ENCODE data around the gene GHR.

GHR gene

DNA sequence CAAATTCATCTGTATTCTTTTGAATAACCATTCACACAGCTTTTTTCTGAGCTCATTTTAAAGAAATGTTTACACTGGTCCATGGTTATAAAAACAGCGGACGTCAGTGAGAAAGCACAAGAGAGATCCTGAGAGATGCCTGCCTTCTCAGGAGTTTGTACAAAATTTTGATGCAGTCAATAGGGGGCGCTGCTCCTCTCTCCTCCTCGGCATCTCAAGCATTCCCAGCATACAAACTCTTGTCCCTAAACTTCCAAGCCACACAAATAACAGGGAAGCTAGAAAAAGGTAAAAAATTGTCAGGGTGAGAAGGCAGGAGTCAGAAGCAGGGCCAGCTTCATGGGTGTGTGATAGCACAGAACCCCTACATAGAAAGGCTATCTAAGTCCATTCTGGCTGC is 322.2 kb downstream of the GHR start:
- no peak for DNase-seq

DNA sequence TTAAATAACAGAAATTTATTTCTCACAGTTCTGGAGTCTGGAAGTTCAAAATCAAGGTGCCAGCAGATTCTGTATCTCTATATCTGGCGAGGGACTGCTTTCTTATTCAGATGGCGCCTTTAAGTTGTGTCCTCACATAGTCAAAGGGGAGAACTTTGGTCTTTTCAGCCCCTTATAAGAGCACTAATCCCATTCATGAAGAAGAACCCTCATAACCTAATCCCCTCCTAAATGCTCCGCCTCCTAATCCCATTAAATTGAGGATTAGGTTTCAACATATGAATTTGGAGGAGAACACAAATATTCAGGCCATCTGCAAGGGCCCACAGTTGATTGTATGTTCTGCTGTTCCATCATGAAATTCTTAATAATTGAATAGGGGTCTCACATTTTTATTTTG is 322.6 kb downstream of the GHR start:
- DNase-seq = no peak

DNA sequence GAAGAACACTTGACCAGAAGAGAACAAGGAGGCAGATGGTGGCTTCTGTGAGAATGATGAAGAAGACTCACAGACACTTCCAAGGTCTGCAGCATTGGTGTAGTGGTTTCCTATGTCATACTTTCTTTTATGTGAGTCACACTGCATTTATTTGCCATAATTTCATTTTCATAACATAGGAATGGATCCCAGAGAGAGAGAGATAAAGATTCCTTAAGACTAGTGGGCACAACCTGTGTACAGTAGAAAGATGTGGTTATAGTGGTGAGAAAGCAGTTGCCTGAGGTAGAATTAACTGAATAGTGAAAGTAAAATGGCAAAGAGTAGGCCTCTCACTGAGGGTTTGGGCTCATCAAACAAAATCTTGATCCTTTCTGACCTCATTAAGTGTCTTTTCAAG is 325.8 kb downstream of the GHR start:
- DNase-seq = no peak

DNA sequence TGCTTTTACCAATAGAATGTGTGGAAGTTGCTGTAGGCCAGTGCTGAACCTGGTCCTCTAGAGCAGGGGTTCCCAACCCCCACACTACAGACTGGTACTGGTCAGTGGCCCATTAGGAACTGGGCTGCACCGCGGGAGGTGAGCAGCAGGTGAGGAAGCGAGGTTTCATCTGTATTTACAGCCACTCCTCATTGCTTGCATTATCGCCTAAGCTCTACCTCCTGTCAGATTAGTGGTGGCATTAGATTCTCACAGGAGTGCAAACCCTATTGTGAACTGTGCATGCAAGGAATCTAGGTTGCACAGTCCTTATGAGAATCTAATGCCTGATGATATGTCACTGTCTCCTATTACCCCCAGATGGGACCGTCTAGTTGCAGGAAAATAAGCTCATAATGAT is 327.3 kb downstream of the GHR start:
- DNase-seq = no peak

DNA sequence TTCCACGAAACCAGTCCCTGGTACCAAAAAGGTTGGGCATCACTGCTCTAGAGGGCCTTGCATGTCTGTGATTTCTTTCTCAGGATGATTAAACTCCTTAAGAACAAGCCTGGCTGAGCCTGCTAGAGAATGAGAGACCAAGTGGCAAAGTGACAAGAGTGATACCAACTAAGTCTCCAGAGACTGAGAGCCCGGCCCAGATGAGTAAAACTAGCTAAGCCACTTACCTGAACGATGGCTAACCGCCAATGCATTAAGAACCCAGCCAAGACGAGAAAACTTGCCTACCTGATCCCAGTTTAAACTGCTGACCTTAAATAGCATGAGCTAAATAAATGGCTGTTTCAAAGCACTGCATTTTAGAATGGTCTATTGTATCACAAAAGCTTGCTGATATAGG is 327.8 kb downstream of the GHR start:
- no peak for DNase-seq

DNA sequence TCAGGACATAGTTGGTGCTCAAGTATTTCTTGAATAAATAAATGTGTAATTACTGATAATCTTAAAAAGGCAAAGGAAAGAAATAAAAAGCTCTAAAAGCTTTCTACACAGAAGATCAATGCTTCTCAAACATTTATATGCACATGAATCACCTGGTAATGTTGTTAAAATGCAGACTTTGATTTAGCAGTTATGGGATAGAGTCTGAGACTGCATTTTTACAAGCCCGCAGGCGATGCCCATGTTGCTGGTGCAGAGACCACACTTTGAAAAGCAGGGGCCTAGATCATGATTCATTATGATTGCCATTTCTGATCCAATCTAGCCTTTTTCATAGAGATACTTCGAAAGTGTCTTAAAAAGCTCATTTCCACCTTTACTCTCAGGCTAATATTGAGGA is 329.9 kb downstream of the GHR start:
- DNase-seq = no peak

DNA sequence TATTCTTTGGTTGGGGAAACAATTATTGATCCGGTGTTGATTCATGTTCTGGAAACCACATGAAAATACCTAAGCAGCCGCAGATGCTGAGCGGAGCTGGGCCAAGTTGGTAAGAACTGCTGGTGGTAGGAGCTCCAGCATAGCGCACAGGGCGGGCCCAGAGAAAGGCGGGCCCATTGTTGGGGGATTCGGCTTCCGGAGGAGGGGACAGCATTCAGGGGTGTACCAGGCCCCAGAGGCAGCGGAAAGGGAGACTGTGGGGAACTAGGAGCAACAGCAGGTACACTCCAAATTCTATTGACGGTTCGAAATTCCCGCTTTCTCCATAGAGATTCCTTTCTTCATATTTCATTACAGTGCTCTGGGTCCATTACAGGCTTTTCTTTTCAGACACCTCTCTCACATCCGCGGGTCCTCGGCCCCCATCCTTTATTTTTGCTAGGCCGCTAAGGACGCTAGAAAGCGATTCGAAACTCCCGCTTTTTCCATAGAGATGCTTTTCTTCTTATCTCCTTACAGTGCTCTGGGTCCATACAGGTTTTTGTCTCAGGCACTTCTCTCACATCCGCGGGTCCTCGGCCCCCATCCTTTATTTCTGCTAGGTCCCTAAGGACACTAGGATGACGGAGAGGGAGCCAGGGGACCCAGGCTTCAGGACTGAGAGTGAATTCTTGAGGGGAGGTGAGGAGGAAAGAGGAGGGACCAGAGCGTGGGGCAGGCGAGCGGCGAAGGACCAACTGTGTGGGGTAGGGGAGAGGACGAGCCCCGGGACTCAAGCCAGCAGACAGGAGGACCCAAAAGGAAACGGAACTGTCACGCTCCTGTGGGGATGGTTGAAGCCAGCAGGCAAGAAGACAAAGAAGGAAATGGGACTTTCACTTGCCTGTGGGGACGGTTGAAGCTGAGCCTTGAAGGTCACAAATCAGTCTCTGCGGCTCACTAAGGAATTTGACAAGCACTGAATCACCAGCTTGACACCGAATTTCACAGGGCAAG is 333.7 kb downstream of the GHR start, which contains the start of gene CCDC152:
Gene CCDC152, plus strand, starts transcription at position 213 of the 996 bp plus-strand sequence. CDS start 2,304 bp downstream, outside the sequence.
- no peak for DNase-seq

DNA sequence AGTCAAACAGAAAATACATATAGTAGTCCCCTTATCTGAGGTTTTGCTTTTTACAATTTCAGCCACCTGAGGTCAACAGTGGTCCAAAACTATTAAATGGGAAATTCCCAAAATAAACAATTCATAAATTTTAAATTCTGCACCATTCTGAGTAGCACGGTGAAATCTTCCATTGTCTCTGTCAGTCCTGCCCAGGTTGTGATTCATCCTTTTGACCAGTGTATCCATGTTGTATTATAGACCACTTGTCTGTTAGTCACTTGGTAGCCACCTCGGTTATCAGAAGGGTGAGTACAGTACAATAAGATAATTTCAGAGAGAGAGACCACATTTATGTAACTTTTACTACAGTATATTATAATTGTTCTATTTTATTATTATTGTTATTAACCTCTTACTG is 336.2 kb downstream of the GHR start:
- DNase-seq = no peak

DNA sequence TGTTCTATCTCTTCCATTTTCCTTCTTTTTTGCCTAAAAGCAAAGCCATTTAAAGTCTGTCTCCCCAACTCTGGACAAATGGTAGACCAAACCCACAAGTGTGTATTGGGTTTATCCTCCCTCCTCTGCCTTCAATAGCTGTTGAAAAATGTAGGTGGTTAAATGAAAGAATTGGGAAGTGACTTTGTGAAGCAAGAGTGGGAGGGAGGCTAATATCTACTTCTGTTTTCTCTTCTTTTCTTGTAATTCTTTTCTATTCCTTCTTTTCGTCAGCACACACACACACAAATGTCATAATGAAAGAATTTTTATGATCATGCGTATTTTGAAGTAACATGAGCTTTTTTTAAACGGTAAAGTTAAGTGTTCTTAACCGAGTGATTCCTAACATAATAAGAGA is 337.2 kb downstream of the GHR start:
- no peak for DNase-seq

DNA sequence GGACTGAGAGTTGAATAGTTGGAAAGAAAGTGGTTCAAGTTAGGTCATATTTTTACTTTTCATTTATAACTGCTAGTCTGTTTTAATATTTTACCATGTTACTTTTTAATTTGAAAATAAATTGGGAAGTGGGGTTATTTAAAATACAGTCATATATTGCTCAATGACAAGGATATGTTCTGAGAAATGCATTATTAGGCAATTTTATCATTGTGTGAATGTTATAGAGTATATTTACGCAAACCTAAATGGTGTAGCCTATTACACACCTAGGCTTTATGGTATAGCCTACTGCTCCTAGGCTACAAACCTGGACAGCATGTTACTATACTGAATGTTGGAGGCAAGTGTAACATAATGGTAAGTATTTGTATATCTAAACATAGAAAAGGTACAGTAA is 338.6 kb downstream of the GHR start:
- no peak for DNase-seq

DNA sequence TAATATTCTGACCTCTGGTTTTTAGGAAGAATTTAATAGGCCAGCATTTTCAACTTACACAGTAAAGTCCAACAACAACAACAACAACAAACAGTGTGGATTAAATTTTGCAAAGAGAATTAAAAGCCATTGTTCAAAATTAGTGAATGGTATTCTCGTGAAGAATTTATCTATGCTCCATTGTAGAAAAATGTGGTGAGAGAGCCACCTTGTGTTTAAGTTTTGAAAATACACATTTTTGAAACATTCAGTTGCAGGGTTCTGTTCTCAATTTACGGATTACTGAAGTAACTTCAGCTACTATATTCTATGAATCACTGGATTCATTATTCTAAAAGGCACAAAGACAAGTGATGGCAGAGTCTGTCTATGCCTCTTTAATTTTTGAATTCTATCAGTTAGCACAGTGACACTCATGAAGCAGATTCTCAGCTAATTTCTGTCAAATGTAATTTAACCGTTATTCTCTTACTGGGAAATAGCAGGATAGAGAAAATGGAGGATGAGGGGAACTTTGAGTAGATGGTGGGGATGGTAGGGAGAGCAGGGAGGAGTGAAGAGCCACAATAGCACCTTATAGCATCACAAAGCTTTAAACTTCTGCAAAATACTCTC is 344.4 kb downstream of the GHR start:
- no peak for DNase-seq

DNA sequence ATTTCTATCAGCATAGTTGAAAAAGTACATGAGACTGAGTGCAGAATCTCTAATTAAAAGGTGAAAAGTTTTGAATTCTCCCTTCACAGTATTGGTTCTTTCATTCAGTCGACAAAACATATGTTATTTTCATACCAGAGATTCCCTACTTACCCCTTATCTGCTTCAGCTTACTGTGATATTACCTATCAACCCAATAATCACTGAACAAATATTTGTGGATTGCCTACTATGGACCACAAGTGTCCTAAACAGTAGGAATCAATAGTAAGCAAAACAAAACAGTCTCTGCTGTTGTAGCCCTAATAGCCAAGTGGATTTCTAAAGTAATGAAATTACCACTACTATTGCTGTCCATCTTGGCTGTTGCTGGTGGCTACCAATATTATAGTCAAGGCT is 344.9 kb downstream of the GHR start:
- no peak for DNase-seq

DNA sequence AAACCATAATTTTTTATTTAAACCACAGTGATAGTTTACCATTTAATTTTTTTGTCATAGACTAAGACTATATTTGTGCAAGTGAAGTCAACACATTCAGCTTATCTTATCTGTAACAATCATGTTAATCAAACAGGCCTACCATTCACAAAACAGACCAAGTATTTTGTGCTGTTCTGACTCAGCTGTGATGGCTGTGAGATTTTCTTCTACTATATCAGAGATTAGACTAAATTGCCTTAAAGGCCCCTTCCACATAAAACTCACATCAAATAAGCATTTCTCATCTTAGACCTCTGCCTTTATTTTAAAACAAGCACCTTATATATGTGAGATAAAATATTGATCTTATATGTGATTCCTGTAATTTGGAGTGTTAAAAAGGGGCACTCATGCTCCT is 346.8 kb downstream of the GHR start:
- DNase-seq = no peak

All from T1000 (cell line).